ENCODE measurements around the gene MGLL. TPM values are rescaled to one million over a fixed set of nuclear protein-coding genes. Genes with fewer than 3 reads are reported as not detected.
A peak's percentile ranks its signal among the peaks of the same experiment; 100 is the strongest.

The MGLL gene
- total and polyA plus RNA-seq, 2 donors from 2014 or later, result 74.2 to 250 TPM

GRCh38 chr3:127774647-127775046 lies 47.7 kb downstream of the MGLL start:
- H3K9me3 ChIP-seq (ENCODE audit: control insufficient read depth in 2 of 3, insufficient read depth in 1 of 3, low read length in 3 of 3), result peaks cover 0 to 5% (median 0%) of the 10 kb centered on the region in 3 donors
- H3K9ac ChIP-seq (ENCODE audit: low read length in 3 of 3), result no peak overlapping the region
- TF ChIP-seq CTCF (IDR thresholded peaks at IDR 0.05; ENCODE audit: borderline replicate concordance, extremely low read depth, insufficient read depth), result no peak
- peaks cover 0 to 10% (median 10%) of the 10 kb centered on the region in 3 donors for H3K4me1 ChIP-seq (ENCODE audit: control insufficient read depth in 2 of 3, insufficient read depth in 2 of 3, low read depth in 1 of 3, low read length in 3 of 3)
- no peak for FAIRE-seq
- intact Hi-C loops (cut with DNase I), result no loop called here
- DNase-seq, result no peak
- H3K27me3 ChIP-seq (ENCODE audit: control insufficient read depth, insufficient read depth, low read length), result no peaks in the 10 kb centered on the region
- H3K4me3 ChIP-seq (ENCODE audit: low read length in 3 of 3), result no peak overlapping the region
- no peaks in the 10 kb centered on the region for H3K36me3 ChIP-seq (ENCODE audit: control insufficient read depth in 2 of 3, insufficient read depth in 3 of 3, low read length in 3 of 3)
- no peak overlapping the region for H3K27ac ChIP-seq (ENCODE audit: low read depth in 2 of 2, low read length in 2 of 2)

GRCh38 chr3:127773752-127774395 lies 48.4 kb downstream of the MGLL start:
- Histone ChIP-seq H3K4me1 (ENCODE audit: control insufficient read depth in 2 of 3, insufficient read depth in 2 of 3, low read depth in 1 of 3, low read length in 3 of 3) (peaks cover 0 to 10% (median 10%) of the 10 kb centered on the region in 3 donors), H3K36me3 (ENCODE audit: control insufficient read depth in 2 of 3, insufficient read depth in 3 of 3, low read length in 3 of 3) (no peaks in the 10 kb centered on the region), H3K4me3 (ENCODE audit: low read length in 3 of 3) (no peak overlapping the region), H3K9ac (ENCODE audit: low read length in 3 of 3) (no peak overlapping the region), H3K27ac (ENCODE audit: low read depth in 2 of 2, low read length in 2 of 2) (no peak overlapping the region), H3K27me3 (ENCODE audit: control insufficient read depth, insufficient read depth, low read length) (no peaks in the 10 kb centered on the region), H3K9me3 (ENCODE audit: control insufficient read depth in 2 of 3, insufficient read depth in 1 of 3, low read length in 3 of 3) (peaks cover 0 to 5% (median 0%) of the 10 kb centered on the region in 3 donors)
- no peak for TF ChIP-seq CTCF (IDR thresholded peaks at IDR 0.05; ENCODE audit: borderline replicate concordance, extremely low read depth, insufficient read depth)
- DNase-seq (peak in 1 of 5 donors; percentile 43), FAIRE-seq (no peak)
- intact Hi-C loops (cut with DNase I), result no loop called here

- FAIRE-seq (no peak), DNase-seq (peak in 1 of 5 donors; percentile 45)
- H3K4me1 ChIP-seq (ENCODE audit: control insufficient read depth in 2 of 3, insufficient read depth in 2 of 3, low read depth in 1 of 3, low read length in 3 of 3), result peaks cover 0 to 10% (median 10%) of the 10 kb centered on the region in 3 donors
- H3K9ac ChIP-seq (ENCODE audit: low read length in 3 of 3), result no peak overlapping the region
- H3K36me3 ChIP-seq (ENCODE audit: control insufficient read depth in 2 of 3, insufficient read depth in 3 of 3, low read length in 3 of 3), result no peaks in the 10 kb centered on the region
- H3K4me3 ChIP-seq (ENCODE audit: low read length in 3 of 3), result no peak overlapping the region
- no peak for TF ChIP-seq CTCF (IDR thresholded peaks at IDR 0.05; ENCODE audit: borderline replicate concordance, extremely low read depth, insufficient read depth)
- H3K27ac ChIP-seq (ENCODE audit: low read depth in 2 of 2, low read length in 2 of 2), result no peak overlapping the region
- no peaks in the 10 kb centered on the region for H3K27me3 ChIP-seq (ENCODE audit: control insufficient read depth, insufficient read depth, low read length)
- peaks cover 0 to 12% (median 0%) of the 10 kb centered on the region in 3 donors for H3K9me3 ChIP-seq (ENCODE audit: control insufficient read depth in 2 of 3, insufficient read depth in 1 of 3, low read length in 3 of 3)
- intact Hi-C loops (cut with DNase I), result no loop called here
Measured at GRCh38 chr3:127772827-127773751, 49.2 kb downstream of the MGLL start.

Data from kidney (tissue), 14 donors.